Osteoblast (primary cell): ENCODE measurements around the gene BEST4. TPM values are rescaled to one million over a fixed set of nuclear protein-coding genes. Genes with fewer than 3 reads are reported as not detected.

ENCODE experiments used
- DNase-seq: peaks from one replicate; pipeline ENCODE4 v3.0.0; 2011; ENCODE audit warnings: low spot score, mixed read lengths; ENCODE audit not compliant: insufficient read length; ENCODE audit errors: missing footprints
- H2AFZ ChIP-seq: 2 replicates; pipeline ENCODE4 v1.6.0; 2011; ENCODE audit warnings: mild to moderate bottlenecking, low read length
- H3K27ac ChIP-seq: 2 replicates; pipeline ENCODE4 v1.5.1; 2011; ENCODE audit warnings: mild to moderate bottlenecking, low read depth, low read length, moderate library complexity
- H3K27me3 ChIP-seq: 2 replicates; pipeline ENCODE4 v1.6.0; 2012; ENCODE audit warnings: mild to moderate bottlenecking, control low read depth, inconsistent platforms, low read length, moderate library complexity; ENCODE audit not compliant: insufficient read depth
- H3K36me3 ChIP-seq: 2 replicates; pipeline ENCODE4 v1.5.1; 2011; ENCODE audit warnings: mild to moderate bottlenecking, low read length, control low read depth, moderate library complexity; ENCODE audit not compliant: insufficient read depth
- H3K4me1 ChIP-seq: 2 replicates; pipeline ENCODE4 v1.5.1; 2011; ENCODE audit warnings: mild to moderate bottlenecking, low read length, control low read depth, moderate library complexity; ENCODE audit not compliant: insufficient read depth
- H3K4me2 ChIP-seq: 2 replicates; pipeline ENCODE4 v1.6.0; 2011; ENCODE audit warnings: mild to moderate bottlenecking, low read length; ENCODE audit not compliant: insufficient read depth
- H3K4me3 ChIP-seq: fragments of 200-600 bp; sonication (generic); 3 replicates; pipeline ENCODE4 v1.5.1; 2012; ENCODE audit warnings: mild to moderate bottlenecking, low read length, inconsistent platforms; ENCODE audit not compliant: insufficient read depth
- H3K79me2 ChIP-seq: 2 replicates; pipeline ENCODE4 v1.6.0; 2012; ENCODE audit warnings: mild to moderate bottlenecking, low read length, control low read depth, inconsistent platforms; ENCODE audit not compliant: insufficient read depth
- H3K9me3 ChIP-seq: 2 replicates; pipeline ENCODE4 v1.5.1; 2011; ENCODE audit warnings: low read depth, low read length, control low read depth
- H4K20me1 ChIP-seq: 2 replicates; pipeline ENCODE4 v1.6.0; 2012; ENCODE audit warnings: mild to moderate bottlenecking, low read length, control low read depth; ENCODE audit not compliant: insufficient read depth
- CTCF ChIP-seq: IDR thresholded peaks from 2 replicates; pipeline ENCODE4 v1.5.1; 2011; ENCODE audit warnings: mild to moderate bottlenecking, low read depth, low read length, moderate library complexity; ENCODE audit errors: extremely low read depth
- total RNA-seq: library from RNA; depleted of rRNA; stranded (reverse); fragments of >200 nt; gene quantifications from 2 replicates; pipeline ENCODE4 v1.2.3, GENCODE V29; 2012

Gene BEST4
- under 0.01 TPM in 1 of 2 replicates, not detected in the other for total RNA-seq

GRCh38 chr1:44788120-44788860 is at the start of gene BEST4:
Gene BEST4 (minus strand): TSS chr1:44788170. CDS start chr1:44787705, 465 bp downstream.
- no peak within 1 kb of the TSS for H3K27ac ChIP-seq
- no peak for TF ChIP-seq CTCF
- no peaks in the 10 kb centered on the region for H3K9me3 ChIP-seq
- H3K79me2 ChIP-seq: no peaks in the 10 kb centered on the region
- DNase-seq: peak; percentile 50
- no peak within 1 kb of the TSS for H3K4me2 ChIP-seq
- H3K36me3 ChIP-seq: no peaks in the 10 kb centered on the region
- no peak within 1 kb of the TSS for H3K4me3 ChIP-seq
- peaks cover 18% of the 10 kb centered on the region for H3K4me1 ChIP-seq
- H2AFZ ChIP-seq: no peak within 1 kb of the TSS
- no peaks in the 10 kb centered on the region for H4K20me1 ChIP-seq
- H3K27me3 ChIP-seq: no peaks in the 10 kb centered on the region

GRCh38 chr1:44835738-44836675 is 48.0 kb upstream of the BEST4 start:
- no peaks in the 10 kb centered on the region for H3K27me3 ChIP-seq
- DNase-seq: peak; percentile 93
- H3K36me3 ChIP-seq: no peaks in the 10 kb centered on the region
- H3K27ac ChIP-seq: no peak overlapping the region
- TF ChIP-seq CTCF: peak; percentile 92
- H3K4me1 ChIP-seq: peaks cover 3% of the 10 kb centered on the region
- peak overlapping the region; percentile 85 for H2AFZ ChIP-seq
- peak overlapping the region; percentile 79 for H3K4me2 ChIP-seq
- H3K79me2 ChIP-seq: no peaks in the 10 kb centered on the region
- H3K4me3 ChIP-seq: peak overlapping the region; percentile 46
- no peaks in the 10 kb centered on the region for H3K9me3 ChIP-seq
- no peaks in the 10 kb centered on the region for H4K20me1 ChIP-seq

DNA sequence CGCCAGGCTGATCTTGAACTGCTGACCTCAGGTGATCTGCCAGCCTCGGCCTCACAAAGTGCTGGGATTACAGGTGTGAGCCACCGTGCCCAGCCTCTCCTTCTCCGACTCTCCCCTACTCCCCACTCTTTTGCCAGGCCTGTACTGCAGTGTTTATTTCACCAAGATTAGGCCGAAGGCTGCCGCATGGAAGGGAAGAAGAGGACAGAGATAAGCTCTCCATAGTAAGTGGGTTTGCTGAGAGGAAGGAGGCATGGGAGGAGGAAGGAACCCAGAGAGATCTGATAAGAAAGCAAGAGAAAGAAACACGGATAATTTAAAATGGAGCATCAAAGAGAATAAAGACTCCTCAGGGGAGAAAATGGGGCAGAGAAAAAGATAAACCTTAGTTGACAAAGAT is 46.4 kb upstream of the BEST4 start:
- Histone ChIP-seq H3K79me2 (no peaks in the 10 kb centered on the region), H2AFZ (no peak overlapping the region), H3K4me2 (no peak overlapping the region), H3K36me3 (no peaks in the 10 kb centered on the region), H3K4me3 (no peak overlapping the region), H3K9me3 (no peaks in the 10 kb centered on the region), H4K20me1 (no peaks in the 10 kb centered on the region), H3K27ac (no peak overlapping the region), H3K27me3 (no peaks in the 10 kb centered on the region), H3K4me1 (peaks cover 3% of the 10 kb centered on the region)
- no peak for TF ChIP-seq CTCF
- DNase-seq: no peak
